Measurements from ENCODE around the gene ETV4.
"Not testable (repeated sequence)": the region's sequence is repeated elsewhere in the genome, so short reads cannot be mapped to it uniquely, and the experiment has no call there.

ETV4 gene

DNA sequence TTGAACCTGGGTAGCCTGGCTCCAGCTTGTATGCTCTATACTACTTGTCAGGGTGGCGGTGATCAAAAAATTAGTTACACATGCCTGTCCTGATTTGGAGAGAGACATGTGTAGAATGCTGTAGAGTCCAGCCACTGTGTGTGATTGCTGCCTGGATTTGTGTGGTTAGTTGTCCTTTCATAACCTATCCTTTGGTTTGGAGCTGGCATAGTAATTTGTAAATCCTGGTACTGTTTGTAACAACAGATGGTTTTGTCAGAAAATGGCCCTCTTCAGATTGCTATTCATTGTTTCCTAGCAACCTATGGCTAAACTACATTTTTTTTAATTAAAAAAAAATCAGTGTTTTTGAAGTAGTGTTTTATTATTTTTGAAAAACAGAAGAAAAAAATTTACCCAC lies 30.5 kb downstream of the ETV4 start:
- DNase-seq (ENCODE audit: low spot score), result no peak

DNA sequence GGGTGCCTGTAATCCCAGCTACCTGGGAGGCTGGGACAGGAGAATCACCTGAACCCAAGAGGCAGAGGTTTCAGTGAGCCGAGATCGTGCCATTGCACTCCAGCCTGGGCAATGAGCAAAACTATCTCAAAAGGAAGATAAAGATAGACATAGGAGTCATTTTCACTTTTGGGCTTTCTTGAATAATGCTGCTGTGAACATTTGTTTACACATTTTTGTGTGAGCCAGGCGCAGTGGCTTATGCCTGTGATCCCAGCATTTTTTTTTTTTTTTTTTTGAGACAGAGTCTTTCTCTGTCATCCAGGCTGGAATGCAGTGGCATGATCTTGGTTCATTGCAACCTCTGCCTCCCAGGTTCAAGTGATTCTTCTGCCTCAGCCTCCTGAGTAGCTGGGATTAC lies 34.9 kb downstream of the ETV4 start:
- not testable (repeated sequence) for DNase-seq (ENCODE audit: low spot score)

DNA sequence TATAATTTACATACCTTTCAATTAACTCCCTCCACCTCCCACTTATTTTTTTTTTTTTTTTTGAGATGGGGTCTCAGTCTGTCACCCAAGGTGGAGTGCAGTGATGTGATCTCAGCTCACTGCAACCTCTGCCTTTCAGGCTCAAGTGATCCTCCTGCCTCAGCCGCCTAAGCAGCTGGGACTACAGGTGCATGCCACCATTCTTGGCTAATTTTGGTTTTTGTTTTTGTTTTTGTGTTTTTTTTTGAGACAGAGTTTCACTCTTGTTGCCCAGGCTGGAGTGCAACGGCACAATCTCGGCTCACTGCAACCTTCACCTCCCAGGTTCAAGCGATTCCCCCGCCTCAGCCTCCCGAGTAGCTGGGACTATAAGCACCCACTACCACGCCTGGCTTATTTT lies 36.7 kb downstream of the ETV4 start:
- DNase-seq (ENCODE audit: low spot score), result not testable (repeated sequence)

DNA sequence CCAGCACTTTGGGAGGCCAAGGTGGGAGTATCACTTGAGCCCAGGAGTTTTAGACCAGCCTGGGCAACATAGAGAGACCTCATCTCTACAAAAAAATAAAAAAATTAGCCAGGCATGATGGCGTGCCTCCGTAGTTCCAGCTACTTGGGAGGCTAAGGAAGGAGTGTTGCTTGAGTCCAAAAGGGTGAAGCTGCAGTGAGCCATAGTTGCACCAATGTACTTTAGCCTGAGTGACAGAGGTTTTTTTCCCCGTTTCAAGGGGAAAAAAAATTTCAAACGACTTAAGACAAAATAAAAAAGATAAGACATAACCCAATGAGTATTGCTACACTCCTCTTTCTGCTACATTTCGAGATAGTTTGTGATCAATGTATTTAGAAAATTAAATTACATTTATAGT lies 55.5 kb downstream of the ETV4 start:
- DNase-seq (ENCODE audit: low spot score), result no peak

DNA sequence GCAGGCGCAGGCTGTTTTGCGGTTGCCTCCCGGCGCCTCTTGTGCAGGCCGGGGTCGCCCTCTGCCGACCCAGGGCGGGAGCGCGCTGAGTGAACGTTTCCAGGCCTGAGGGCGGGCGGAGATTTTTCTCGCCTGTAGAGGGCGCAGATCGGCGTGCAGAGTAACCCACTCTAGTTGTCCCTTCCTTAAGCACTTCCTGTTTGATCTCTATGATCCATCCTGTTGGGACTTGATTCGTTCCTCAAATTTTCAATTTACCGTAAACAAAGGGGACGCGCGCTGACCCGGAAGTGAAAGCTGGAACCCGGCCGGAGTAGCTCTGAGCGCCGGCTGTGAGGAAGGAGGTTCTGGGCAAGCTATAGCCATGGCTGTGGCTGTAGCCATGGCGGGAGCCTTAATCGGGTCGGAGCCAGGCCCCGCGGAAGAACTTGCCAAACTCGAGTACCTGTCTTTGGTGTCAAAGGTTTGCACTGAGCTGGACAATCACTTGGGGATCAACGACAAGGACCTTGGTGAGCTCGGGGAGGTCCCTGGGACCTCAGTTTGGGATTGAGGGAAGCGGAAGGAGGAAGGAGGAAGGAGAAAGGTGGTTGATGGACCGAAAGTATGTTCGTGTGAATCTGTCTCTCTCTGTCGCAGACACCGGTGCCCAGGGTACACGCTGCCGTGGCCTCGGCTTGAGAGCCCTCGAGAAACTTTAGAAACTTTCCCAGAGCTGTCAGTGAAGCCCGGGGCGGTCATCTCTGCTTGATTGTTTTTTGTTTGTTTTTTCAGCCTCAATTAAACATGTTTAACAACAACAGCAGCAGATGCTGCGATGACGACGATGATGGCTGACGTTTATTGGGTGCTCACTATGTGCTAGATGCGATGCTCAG lies 62.2 kb downstream of the ETV4 start, which contains the start of gene DHX8:
Gene DHX8 (plus strand): TSS at position 302 of the 878 bp plus-strand sequence. CDS start 63 bp downstream, at position 365.
- peak; percentile 93 for DNase-seq (ENCODE audit: low spot score)

DNA sequence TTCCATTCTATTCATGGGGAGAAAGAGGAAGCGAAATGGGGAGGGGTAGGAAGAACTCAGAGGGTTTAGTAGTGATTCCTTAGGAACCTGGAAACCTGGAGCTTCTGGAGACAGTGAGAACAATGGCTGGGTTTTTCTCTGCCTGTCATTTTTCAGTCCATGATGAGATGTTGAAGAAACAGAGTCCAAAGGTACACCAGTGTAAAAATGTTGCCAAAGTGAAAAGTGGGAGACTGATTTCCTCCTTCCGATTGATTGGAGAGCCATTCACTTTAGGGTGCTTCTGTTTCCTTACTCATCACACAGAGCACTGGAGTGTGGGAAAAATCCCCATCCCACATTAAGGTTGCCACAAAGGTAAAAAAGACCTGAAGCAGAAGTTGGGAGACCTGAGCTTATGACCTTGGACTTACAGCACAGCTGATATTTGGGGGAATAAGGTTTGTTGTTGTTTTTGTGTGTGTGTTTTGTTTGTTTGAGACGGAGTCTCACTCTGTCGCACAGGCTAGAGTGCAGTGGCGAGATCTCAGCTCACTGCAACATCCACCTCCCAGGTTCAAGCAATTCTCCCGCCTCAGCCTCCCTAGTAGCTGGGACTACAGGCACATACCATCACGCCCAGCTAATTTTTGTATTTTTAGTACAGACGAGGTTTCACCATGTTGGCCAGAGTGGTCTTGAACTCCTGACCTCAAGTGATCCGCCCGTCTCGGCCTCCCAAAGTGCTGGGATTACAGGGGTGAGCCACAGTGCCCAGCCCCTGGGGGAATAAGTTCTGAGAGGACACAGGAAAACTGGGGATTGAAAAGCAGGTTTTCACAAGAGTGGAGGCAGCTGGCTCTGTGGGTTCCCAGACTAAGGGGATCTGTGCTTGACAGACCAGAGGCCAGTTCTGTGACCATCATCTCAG lies 63.8 kb downstream of the ETV4 start:
- no peak for DNase-seq (ENCODE audit: low spot score)

DNA sequence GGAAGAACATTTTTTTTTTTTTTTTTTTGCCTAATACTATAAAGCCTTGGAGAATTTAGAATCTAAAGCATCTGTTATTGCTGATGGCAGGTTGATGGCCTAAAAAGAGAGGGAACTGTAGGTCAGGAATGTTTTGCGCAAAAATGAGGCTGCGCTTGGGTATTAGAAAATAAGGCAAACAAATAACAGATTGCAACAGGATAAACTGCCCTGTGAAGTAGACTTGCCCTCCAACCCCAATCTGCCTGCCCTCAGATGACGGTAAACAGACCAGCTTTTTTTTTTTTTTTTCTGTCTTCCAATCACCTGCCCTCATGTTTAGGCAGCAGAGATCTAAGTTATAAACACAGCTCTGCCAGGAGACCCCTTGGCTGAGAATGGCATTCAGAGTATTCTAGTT lies 66.2 kb downstream of the ETV4 start:
- no peak for DNase-seq (ENCODE audit: low spot score)

Measured in iPS-NIHi11 (cell line).